Nephron progenitor cell (in vitro differentiated cells): ENCODE measurements around the gene TRIM47.

ENCODE experiments used
- DNase-seq: peaks from one replicate; pipeline ENCODE4 v3.0.0; 2021
- H3K27ac Mint-ChIP-seq: 2 replicates; pipeline ENCODE4 v1.8.0; 2021; ENCODE audit warnings: mild to moderate bottlenecking, moderate library complexity, mixed read lengths
- H3K27me3 Mint-ChIP-seq: 2 replicates; pipeline ENCODE4 v1.8.0; 2021; ENCODE audit warnings: mild to moderate bottlenecking, low read depth, mixed read lengths; ENCODE audit not compliant: poor library complexity
- H3K36me3 Mint-ChIP-seq: 2 replicates; pipeline ENCODE4 v1.8.0; 2021; ENCODE audit warnings: low read depth, mixed read lengths
- H3K4me1 Mint-ChIP-seq: 2 replicates; pipeline ENCODE4 v1.8.0; 2021; ENCODE audit warnings: mixed read lengths
- H3K4me3 Mint-ChIP-seq: 2 replicates; pipeline ENCODE4 v1.8.0; 2021; ENCODE audit warnings: mild to moderate bottlenecking, moderate library complexity, mixed read lengths
- H3K9me3 Mint-ChIP-seq: 2 replicates; pipeline ENCODE4 v1.8.0; 2021; ENCODE audit warnings: mild to moderate bottlenecking, moderate library complexity, mixed read lengths
- TF ChIP-seq, protein P1 (sequence below): fragments of 200-600 bp; sonication (generic); IDR thresholded peaks from 2 replicates; pipeline ENCODE4 v1.5.0; 2021; ENCODE audit warnings: antibody characterized with exemption

The TRIM47 gene

DNA sequence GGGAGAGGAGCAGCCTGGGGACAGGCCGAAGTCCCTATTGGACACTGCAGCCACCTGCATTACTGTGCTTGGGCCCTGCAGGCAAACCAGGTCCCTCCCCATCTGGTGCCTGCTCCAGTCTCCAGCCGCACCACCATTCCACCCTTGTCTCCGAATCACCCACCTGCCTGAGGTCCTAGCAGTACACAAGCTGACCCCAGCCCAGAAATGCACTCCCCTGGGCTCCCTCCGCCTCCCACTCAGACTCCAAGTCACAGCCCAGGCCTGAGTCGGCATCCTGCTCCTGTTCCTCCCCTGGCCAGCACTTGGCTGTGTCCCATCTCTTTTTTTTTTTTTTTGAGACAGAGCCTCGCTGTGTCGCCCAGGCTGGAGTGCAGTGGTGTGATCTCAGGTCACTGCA lies 40.5 kb downstream of the TRIM47 start:
- H3K27ac Mint-ChIP-seq, result no peak overlapping the region
- H3K4me1 Mint-ChIP-seq, result peaks cover 24% of the 10 kb centered on the region
- no peak for DNase-seq
- no peaks in the 10 kb centered on the region for H3K36me3 Mint-ChIP-seq
- TF ChIP-seq, protein P1, sequence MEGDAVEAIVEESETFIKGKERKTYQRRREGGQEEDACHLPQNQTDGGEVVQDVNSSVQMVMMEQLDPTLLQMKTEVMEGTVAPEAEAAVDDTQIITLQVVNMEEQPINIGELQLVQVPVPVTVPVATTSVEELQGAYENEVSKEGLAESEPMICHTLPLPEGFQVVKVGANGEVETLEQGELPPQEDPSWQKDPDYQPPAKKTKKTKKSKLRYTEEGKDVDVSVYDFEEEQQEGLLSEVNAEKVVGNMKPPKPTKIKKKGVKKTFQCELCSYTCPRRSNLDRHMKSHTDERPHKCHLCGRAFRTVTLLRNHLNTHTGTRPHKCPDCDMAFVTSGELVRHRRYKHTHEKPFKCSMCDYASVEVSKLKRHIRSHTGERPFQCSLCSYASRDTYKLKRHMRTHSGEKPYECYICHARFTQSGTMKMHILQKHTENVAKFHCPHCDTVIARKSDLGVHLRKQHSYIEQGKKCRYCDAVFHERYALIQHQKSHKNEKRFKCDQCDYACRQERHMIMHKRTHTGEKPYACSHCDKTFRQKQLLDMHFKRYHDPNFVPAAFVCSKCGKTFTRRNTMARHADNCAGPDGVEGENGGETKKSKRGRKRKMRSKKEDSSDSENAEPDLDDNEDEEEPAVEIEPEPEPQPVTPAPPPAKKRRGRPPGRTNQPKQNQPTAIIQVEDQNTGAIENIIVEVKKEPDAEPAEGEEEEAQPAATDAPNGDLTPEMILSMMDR, result no peak
- H3K27me3 Mint-ChIP-seq, result peaks cover 2% of the 10 kb centered on the region
- no peaks in the 10 kb centered on the region for H3K9me3 Mint-ChIP-seq
- H3K4me3 Mint-ChIP-seq, result peak overlapping the region; percentile 18

DNA sequence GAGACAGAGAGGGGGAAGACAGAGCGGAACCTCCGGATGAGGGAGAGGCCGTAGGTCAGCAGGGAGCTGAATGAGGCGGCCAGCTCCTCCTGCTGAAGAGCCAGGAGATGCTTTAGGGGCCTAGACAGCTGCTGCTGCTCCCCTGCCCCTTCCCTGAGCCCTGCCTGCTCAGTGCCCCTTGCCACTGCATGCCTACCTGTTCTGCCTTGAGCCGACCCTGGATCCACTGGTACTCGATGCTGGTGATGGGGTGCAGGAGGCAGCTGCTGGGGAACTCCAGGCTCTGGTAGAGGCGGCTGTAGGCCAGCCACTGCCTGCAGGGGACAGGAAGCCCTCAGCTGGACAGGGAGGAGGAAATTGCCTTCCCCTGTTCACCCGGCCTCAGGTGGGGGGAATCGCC lies 41.8 kb downstream of the TRIM47 start:
- H3K27ac Mint-ChIP-seq, result no peak overlapping the region
- H3K9me3 Mint-ChIP-seq, result no peaks in the 10 kb centered on the region
- no peak for DNase-seq
- TF ChIP-seq, protein P1, result no peak
- no peak overlapping the region for H3K4me3 Mint-ChIP-seq
- peaks cover 34% of the 10 kb centered on the region for H3K4me1 Mint-ChIP-seq
- peaks cover 2% of the 10 kb centered on the region for H3K27me3 Mint-ChIP-seq
- no peaks in the 10 kb centered on the region for H3K36me3 Mint-ChIP-seq

GRCh38 chr17:75835654-75835987 lies 42.8 kb downstream of the TRIM47 start:
- TF ChIP-seq, protein P1, result no peak
- Mint-ChIP-seq H3K4me1 (peaks cover 35% of the 10 kb centered on the region), H3K27me3 (peaks cover 2% of the 10 kb centered on the region), H3K4me3 (no peak overlapping the region), H3K27ac (no peak overlapping the region), H3K36me3 (no peaks in the 10 kb centered on the region), H3K9me3 (no peaks in the 10 kb centered on the region)
- DNase-seq, result no peak

GRCh38 chr17:75834928-75835653 lies 43.3 kb downstream of the TRIM47 start:
- Mint-ChIP-seq H3K4me3 (no peak overlapping the region), H3K9me3 (no peaks in the 10 kb centered on the region), H3K27ac (no peak overlapping the region), H3K4me1 (peaks cover 38% of the 10 kb centered on the region), H3K27me3 (peaks cover 2% of the 10 kb centered on the region), H3K36me3 (no peaks in the 10 kb centered on the region)
- DNase-seq, result peak; percentile 40
- TF ChIP-seq, protein P1, result no peak

GRCh38 chr17:75834279-75834920 lies 44.0 kb downstream of the TRIM47 start:
- Mint-ChIP-seq H3K27ac (no peak overlapping the region), H3K9me3 (no peaks in the 10 kb centered on the region), H3K4me3 (no peak overlapping the region), H3K27me3 (peaks cover under 1% of the 10 kb centered on the region), H3K36me3 (no peaks in the 10 kb centered on the region), H3K4me1 (peaks cover 38% of the 10 kb centered on the region)
- TF ChIP-seq, protein P1, result no peak
- no peak for DNase-seq
